ENCODE data around the gene MYL5. TPM values are rescaled to one million over a fixed set of nuclear protein-coding genes. Genes with fewer than 3 reads are reported as not detected.

Gene MYL5
- total and polyA plus RNA-seq, 12 donors = 3.3 to 8.1 (median 6.1) TPM

GRCh38 chr4:725391-726234 lies 51.3 kb downstream of the MYL5 start:
- intact Hi-C loops (cut with DNase I) = no loop called here
- Histone ChIP-seq H3K36me3 (peaks cover 0 to 31% (median 4%) of the 10 kb centered on the region in 9 donors), H3K9me3 (no peaks in the 10 kb centered on the region), H3K4me1 (peaks cover 3 to 40% (median 26%) of the 10 kb centered on the region in 9 donors), H3K27me3 (no peaks in the 10 kb centered on the region), H3K4me3 (no peak overlapping the region), H3K27ac (peak overlapping the region in 4 of 10 donors; percentile 30 to 58 (median 48))
- TF ChIP-seq CTCF (IDR thresholded peaks at IDR 0.05) = no peak
- 90 to 93% methylated on average over 41 of the region's 41 CpGs for WGBS, 2 donors
- ATAC-seq = no peak
- peak in 1 of 2 donors; percentile 12 for DNase-seq

- peaks cover 2 to 33% (median 20%) of the 10 kb centered on the region in 9 donors for H3K4me1 ChIP-seq
- 61 to 79% methylated on average over 16 of the region's 16 CpGs for WGBS, 2 donors
- TF ChIP-seq CTCF (IDR thresholded peaks at IDR 0.05) = no peak
- H3K27me3 ChIP-seq = no peaks in the 10 kb centered on the region
- DNase-seq = peak in 1 of 2 donors; percentile 7
- intact Hi-C loops (cut with DNase I) = no loop called here
- H3K4me3 ChIP-seq = no peak overlapping the region
- peak overlapping the region in 4 of 10 donors; percentile 30 to 58 (median 48) for H3K27ac ChIP-seq
- H3K9me3 ChIP-seq = no peaks in the 10 kb centered on the region
- peak in 2 of 8 donors; percentile 39 to 41 for ATAC-seq
- H3K36me3 ChIP-seq = peaks cover 0 to 38% (median 11%) of the 10 kb centered on the region in 9 donors
Observed at GRCh38 chr4:726235-726787, 52.0 kb downstream of the MYL5 start.

- H3K27ac ChIP-seq = peak overlapping the region in 3 of 10 donors; percentile 30 to 50 (median 46)
- peak in 2 of 8 donors; percentile 7 to 35 for ATAC-seq
- 75 to 81% methylated on average over 17 of the region's 17 CpGs for WGBS, 2 donors
- H3K36me3 ChIP-seq = peaks cover 0 to 39% (median 11%) of the 10 kb centered on the region in 9 donors
- H3K9me3 ChIP-seq = no peaks in the 10 kb centered on the region
- H3K27me3 ChIP-seq = no peaks in the 10 kb centered on the region
- H3K4me3 ChIP-seq = no peak overlapping the region
- TF ChIP-seq CTCF (IDR thresholded peaks at IDR 0.05) = no peak
- peak in 1 of 2 donors; percentile 14 for DNase-seq
- intact Hi-C loops (cut with DNase I) = no loop called here
- peaks cover 0 to 27% (median 17%) of the 10 kb centered on the region in 9 donors for H3K4me1 ChIP-seq
Observed at GRCh38 chr4:726838-727237, 52.5 kb downstream of the MYL5 start.

GRCh38 chr4:727576-727975 lies 53.2 kb downstream of the MYL5 start:
- 75 to 80% methylated on average over 6 of the region's 6 CpGs for WGBS, 2 donors
- Histone ChIP-seq H3K36me3 (peaks cover 0 to 43% (median 8%) of the 10 kb centered on the region in 9 donors), H3K4me3 (no peak overlapping the region), H3K27me3 (no peaks in the 10 kb centered on the region), H3K27ac (no peak overlapping the region), H3K4me1 (peaks cover 0 to 23% (median 15%) of the 10 kb centered on the region in 9 donors), H3K9me3 (no peaks in the 10 kb centered on the region)
- TF ChIP-seq CTCF (IDR thresholded peaks at IDR 0.05) = no peak
- intact Hi-C loops (cut with DNase I) = no loop called here
- ATAC-seq (no peak), DNase-seq (no peak)
